Stimulated activated CD4-positive, alpha-beta T cell treated with anti-CD3 and anti-CD28 coated beads, Interleukin-15, amount 100 ng/mL, for 1 hour (primary cell): ENCODE measurements around the gene SEC11A.
"Not testable (repeated sequence)": the region's sequence is repeated elsewhere in the genome, so short reads cannot be mapped to it uniquely, and the experiment has no call there.

ENCODE experiments used
- DNase-seq, 2 donors: peaks; one replicate each; pipeline ENCODE4 v3.0.0-alpha.2; 2020; ENCODE audit warnings: low read depth in 1 of 2, low spot score in 1 of 2

SEC11A gene

GRCh38 chr15:84645496-84645895 is 70.4 kb downstream of the SEC11A start:
- DNase-seq: no peak

- no peak for DNase-seq
Measured at GRCh38 chr15:84643838-84644237, 72.1 kb downstream of the SEC11A start.

GRCh38 chr15:84642640-84643039 is 73.3 kb downstream of the SEC11A start:
- not testable (repeated sequence) for DNase-seq

GRCh38 chr15:84641871-84642270 is 74.1 kb downstream of the SEC11A start:
- not testable (repeated sequence) for DNase-seq

GRCh38 chr15:84638103-84638502 is 77.8 kb downstream of the SEC11A start:
- DNase-seq: no peak

GRCh38 chr15:84634228-84634837 is 81.6 kb downstream of the SEC11A start:
- no peak for DNase-seq

- peak; percentile 39 to 55 for DNase-seq
Measured at GRCh38 chr15:84633311-84634227, 82.4 kb downstream of the SEC11A start.

- no peak for DNase-seq
Measured at GRCh38 chr15:84631706-84632272, 84.2 kb downstream of the SEC11A start.

GRCh38 chr15:84629033-84629432 is 86.9 kb downstream of the SEC11A start:
- DNase-seq: no peak

GRCh38 chr15:84625123-84625522 is 90.8 kb downstream of the SEC11A start:
- DNase-seq: no peak

- no peak for DNase-seq
Measured at GRCh38 chr15:84624359-84624758, 91.6 kb downstream of the SEC11A start.

GRCh38 chr15:84621358-84621979 is 94.5 kb downstream of the SEC11A start:
- no peak for DNase-seq

GRCh38 chr15:84620626-84621025 is 95.3 kb downstream of the SEC11A start:
- DNase-seq: no peak
